ENCODE measurements around the gene MORN1. TPM values are rescaled to one million over a fixed set of nuclear protein-coding genes. Genes with fewer than 3 reads are reported as not detected.

MORN1 gene
- total RNA-seq: 19.0 TPM

DNA sequence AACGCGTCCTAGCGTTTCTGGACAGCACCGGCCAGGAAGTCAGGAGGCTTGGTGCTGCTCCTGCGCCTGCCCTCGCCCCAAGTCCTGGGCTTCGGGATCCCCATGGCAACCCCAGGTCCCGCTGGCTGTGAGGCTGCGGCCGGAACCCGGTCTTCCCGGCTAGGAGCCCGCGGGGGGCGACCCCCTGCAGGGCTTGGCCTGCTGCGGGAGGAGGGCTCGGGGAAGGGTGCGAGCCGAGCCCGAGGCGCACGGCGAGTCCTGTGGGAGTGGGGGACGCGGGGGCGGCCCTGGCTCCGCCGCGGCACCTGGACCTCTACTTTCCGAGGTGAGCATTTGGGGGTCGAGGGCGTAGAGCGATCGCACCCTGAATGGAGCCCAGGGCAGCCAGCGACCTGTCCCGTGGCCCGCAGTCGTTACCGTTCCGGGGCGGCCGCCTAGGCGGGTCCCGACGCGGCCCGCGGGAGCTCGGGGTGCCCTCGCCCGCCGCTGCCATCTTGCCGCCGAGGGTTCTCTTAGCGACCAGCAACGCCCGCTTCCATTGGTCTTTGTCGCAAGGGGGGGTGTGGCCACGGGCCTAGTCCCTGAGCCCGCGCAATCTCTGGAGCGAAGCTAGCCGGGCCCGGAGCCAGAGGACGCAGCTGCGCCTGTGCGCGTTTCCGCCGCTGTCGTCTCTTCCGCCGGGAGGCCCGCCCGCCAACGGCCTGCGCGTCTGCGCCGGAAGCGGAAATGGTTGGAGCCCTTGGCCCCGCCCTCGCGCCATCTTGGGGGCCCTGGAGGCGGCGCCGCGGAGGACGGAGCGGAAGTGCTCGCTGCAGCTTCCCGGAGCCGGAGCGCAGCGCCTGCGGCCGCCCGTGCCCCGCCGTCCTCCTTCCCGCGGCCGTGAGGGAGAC lies at the start of gene MORN1, which contains the start of gene RER1:
TSS of gene MORN1 (minus strand) at position 514 of the 890 bp plus-strand sequence. CDS start at position 493, 21 bp downstream.
TSS of gene RER1 (plus strand) at position 801 of the 890 bp plus-strand sequence. CDS start 3,950 bp downstream, outside the sequence.
- peak; percentile 99 for DNase-seq (ENCODE audit: low spot score)

DNA sequence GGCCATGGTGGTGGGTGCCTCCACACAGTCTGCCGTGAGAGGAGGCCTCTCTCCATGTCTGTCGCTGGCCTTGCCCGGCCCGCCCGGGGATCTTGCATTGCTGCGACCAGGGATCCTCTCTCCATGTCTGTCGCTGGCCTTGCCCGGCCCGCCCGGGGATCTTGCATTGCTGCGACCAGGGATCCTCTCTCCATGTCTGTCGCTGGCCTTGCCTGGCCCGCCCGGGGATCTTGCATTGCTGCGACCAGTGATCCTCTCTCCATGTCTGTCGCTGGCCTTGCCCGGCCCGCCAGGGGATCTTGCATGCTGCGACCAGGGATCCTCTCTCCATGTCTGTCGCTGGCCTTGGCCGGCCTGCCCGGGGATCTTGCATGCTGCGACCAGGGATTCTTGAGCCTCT lies 49.0 kb upstream of the MORN1 start:
- DNase-seq (ENCODE audit: low spot score): peak; percentile 61

DNA sequence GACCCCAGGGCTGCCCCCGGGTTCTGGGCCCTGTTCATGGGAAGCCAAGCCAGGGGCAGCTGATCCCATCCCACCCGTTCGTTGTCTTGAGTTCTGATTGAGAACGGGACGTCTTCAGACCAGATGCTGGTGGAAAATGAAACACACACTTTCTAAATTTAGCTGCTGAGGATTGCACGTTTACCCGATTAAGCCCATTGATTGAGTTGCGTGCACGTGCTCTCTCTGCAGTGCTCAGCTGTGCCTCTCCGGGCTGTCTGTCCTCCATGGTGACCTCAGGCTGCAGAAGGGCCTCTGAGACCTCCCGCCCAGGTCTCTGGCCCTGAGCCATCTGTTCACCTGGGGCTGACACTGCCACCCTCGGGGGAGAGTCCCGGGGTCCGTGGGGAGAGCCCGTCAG lies 48.0 kb upstream of the MORN1 start:
- no peak for DNase-seq (ENCODE audit: low spot score)

DNA sequence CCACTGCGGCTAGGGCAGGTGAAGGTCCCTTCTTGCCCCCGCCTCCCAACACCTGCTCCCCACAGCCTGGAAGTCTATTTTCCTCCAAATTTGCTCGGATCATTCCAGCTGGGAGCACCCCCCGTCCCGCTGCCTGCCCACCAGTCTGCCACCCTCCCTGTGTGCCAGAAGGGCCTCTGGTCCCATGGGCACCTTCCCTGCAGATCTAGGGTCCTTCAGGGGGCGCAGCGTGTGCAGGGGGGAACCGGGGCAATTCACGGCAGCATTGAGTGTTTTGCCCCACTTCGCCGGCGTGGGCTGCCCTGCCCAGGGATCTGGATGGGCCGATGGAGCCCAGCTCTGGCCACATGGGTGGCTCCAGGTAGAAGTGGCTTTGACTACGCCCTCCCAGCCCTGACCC lies 47.3 kb upstream of the MORN1 start:
- no peak for DNase-seq (ENCODE audit: low spot score)

DNA sequence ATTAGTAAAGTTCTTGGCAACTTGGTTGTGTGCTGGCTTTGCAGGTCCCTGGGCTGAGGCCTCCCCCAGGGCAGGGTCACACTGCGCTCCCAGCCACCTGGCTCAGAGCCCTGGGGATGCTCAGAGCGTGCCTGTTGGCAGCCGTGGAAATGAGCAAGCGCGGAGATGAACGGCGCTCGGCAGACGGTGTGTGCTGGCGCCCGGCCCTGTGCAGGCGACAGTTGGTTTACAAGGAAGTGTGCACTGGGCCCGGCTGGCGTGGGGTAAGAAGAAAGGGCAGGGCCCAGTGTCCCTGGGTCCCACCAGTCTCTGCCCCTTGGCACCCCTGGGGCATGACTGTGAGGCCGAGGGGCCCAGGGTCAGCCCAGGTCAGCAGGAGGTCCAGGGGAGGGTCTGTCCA lies 46.7 kb upstream of the MORN1 start:
- no peak for DNase-seq (ENCODE audit: low spot score)

DNA sequence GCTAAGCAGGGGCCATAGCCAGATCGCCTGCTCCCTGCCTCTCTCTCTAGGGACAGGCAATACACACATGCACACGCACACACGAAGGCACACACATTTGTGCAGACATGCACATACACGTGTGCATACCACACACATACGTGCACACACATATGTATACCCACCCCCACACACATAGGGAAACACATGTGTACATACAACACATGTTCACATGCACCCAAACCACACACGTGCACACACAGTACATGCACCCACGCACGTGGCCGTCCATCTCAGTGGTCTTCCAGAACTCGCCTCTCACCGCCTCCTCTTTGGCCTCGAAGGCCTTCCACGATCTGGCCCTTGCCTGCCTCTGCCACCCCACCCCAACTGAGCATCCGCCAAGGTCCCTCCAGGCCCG lies 46.3 kb upstream of the MORN1 start:
- no peak for DNase-seq (ENCODE audit: low spot score)

DNA sequence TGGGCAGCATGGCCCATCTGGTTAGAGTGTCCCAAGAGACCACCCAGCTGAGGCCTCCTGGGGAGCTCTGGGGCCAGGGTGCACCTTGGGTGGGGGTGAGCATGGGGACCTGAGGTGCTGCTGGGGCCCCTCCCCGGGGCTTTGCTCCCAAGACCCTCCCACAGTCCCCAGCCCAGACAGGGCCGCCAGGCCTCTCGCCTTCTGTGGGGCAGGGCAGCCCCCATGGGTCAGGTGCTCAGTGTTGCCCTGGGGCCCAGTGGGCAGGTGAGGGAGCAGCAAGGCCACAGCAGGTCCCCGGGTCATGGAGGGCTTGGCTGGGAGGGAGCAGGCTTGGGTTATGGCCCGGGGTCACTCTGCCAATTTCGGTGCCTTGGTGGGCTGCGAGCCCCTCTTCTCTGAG lies 45.5 kb upstream of the MORN1 start:
- DNase-seq (ENCODE audit: low spot score): no peak

DNA sequence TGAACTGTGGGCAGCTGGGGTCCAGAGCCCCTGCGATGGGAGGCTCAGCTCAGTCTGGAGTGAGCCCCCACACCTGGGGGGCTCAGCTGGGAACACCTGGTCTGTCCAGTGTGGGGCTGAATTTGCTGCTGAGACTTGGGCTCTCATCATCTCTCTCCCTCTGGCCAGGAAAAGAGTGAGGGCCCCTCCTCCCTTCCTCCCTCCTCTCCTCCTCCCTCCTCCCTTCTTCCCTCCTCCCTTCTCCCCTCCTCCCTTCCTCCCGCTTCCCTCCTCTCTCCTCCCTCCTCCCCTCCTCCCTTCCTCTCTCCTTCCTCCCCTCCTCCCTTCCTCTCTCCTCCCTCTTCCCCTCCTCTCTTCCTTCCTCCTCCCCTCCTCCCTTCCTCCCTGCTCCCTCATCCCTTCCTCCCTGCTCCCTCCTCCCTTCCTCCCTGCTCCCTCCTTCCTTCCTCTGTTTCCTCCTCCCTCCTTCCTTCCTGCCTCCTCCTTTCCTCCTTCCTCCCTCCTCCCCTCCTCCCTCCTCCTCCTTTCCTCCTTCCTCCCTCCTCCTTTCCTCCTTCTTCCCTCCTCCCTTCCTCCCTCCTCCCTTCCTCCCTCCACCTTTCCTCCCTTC lies 44.5 kb upstream of the MORN1 start:
- DNase-seq (ENCODE audit: low spot score): no peak

DNA sequence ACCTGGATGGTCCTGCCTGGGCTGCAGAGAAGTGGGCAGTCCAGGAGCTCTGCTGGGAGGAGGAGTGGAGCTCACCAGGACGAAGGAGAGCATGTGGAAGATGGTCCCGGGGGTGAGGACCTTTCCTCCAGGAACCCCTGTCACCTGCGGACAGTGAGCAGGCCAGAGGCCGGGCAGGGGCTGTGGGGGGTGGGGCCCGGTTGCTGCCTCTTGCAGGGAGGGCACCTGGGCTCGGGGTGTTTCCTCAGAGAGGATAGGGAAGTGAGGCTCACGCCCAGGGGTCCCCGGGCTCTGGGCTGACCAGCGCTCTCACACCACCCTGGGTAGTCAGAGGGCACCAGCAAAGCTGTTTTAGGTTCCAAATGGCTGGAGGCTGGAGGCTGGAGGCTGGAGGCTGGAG lies 43.7 kb upstream of the MORN1 start:
- no peak for DNase-seq (ENCODE audit: low spot score)

DNA sequence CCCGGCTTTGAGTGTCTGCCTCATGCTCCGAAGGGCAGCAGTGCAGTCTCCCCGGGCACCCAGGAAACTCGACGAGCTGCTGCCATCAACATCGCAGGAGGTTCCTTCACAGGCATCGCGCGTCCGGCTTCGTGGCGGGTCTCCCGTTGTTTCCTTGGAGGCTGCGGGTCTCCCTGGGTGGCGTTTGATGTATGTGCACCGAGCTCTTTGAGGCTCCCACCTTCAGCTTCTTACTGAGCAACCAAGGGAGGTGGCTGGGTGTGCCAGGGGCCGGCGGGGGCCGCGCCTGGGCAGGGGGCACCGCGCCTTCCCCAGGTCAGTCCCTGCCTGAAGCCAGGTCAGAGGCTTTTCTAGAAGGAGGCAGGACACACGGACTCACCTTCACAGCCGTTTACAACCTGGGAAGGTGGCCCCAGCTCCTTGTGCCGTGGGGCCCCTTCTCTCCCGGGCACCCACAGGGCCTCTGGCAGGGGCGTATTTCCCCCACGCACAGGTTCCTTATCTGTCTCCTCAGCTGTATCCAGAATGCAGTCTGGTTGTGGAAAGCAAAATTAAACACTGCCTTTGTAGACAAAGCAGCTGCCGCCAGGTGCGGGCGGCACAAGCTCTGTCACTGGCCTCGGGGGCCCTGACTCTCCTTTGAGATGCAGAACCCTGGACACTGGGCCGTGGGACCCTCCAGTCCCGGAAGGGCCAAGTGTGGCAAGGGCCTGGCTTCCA lies 42.7 kb upstream of the MORN1 start:
- DNase-seq (ENCODE audit: low spot score): no peak

DNA sequence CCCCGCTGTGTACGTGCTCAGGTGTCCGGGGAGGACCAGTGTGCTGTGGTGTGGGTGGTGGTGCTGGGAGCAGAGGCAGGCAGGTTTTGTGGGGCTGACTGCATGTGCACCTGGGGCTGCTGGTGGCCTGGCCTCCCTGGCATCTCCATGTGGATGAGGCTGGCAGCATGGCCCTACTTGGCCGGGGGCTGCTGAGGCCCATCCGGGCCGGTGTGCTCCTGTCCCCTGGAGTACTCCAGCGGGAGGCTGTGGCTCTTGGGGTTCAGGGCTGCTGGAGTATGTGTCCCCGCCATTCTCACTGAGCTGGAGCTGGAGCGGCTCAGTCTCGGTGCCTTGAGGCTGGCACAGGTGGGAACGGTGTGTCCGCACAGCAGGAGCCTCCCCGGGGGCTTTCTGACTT lies 41.8 kb upstream of the MORN1 start:
- no peak for DNase-seq (ENCODE audit: low spot score)

DNA sequence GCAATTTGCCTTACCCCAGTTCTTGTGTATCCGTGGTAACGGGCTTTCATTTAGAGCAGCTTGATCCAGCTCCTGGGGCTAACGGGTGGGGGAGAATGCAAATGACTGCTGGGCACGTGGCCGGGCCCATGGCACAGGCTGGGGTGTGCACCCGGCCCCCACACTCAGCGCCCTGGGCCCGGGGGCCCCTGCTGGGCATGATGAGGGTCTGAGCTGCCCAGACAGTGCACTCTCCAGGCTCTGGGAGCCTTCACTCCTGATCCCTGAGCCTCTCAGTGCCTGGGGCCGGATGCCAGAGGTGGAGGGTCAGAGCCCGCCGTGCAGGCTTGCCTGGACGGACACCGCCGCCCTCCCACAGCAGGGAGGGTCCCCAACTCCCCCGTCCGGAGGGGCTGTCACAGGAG lies 41.1 kb upstream of the MORN1 start:
- no peak for DNase-seq (ENCODE audit: low spot score)

DNA sequence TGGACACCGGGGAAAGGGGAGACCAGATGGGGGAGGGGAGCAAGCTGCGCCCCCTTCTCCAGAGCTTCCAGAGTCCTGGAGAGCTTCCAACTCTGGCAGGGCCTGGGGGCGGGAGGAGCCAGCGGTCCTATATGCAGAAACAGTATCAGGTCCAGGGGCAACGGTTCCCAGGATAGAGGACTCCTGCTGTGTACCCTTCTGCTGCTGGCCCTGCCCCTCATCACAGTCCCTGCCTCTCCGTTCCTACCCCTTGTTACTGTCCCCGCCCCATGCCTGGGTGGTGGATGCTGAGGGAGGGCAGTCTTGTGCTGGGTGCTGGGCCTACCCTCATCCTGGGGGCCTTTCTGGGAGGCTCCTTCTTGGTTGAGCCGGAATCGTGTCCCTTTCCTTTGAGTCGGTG lies 40.2 kb upstream of the MORN1 start:
- DNase-seq (ENCODE audit: low spot score): no peak

DNA sequence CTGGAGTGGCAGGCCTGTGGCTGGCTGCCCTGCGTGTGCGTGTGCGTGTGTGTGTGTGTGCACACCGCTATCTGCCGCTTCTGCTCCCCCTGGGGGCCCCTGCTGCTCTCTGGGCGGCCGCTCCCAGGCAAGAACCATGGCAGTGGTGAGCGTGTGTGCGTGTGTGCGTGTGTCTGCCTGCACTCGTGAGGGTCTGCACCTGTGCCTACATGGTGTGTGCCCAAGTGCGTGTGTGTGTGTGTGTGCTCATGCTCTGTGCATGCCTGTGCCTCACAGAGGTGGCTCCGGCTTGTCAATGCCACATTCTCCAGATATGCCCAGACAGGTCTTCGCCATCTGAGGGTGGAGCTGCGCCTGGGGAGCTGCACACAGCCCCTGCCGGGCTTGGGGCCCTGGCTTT lies 39.7 kb upstream of the MORN1 start:
- DNase-seq (ENCODE audit: low spot score): peak; percentile 75

DNA sequence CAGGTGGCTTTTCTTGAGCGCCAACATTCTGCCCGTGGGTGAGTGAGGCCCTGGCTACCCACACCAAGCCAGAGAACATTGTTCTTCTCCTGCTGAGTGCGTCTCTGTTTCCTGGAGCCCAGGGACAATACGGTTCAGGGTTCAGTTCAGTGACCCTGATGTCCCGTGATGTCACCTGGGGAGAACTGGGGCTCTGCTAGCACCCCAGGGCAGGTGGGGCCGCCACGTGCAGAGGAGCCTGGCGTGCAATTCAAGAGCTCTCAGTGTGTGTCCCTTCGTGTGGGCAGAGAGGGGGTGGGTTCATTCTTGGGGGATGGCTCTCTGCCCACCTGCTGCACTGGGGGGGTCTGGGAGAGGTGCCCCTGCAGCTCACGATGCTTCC lies 39.2 kb upstream of the MORN1 start:
- no peak for DNase-seq (ENCODE audit: low spot score)

DNA sequence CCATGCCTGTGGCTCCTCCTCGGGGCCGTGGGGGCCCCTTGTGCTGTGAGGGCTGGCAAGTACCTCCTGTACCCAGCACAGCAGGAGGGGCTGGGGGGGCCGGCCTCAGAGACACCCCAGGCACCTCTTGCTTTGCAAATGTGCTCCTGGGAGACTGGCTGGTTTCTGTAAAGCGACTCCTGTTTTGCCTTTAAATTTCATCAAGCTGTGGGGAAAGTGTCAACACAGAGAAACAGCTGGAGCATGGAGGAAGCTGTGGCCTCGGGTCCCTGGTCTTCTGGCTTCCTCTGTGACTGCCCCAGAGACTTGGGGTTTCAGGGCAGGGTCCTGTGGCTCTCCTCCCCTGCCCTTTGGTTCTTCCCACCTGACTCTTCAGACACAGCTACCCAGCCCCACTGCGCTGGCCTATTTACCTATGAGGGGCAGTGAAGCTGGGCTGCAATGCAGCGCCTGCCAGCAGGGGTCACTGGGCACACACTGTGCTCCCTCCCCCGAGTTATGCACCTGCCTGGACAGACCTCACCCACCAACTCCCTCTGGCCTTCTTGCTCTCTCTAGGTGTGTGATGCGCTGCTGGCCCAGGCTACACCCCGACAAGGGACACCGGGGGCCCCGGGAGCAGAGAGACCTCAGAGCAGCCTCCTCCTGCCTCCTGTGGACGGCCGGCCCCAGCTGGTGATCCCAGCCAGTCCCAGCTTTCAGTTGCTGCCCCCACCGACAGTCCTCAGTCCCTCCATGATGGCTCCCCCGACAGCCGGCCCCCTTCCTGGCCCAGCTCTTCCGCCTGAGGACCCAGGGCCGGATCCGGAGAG lies 38.6 kb upstream of the MORN1 start:
- no peak for DNase-seq (ENCODE audit: low spot score)

DNA sequence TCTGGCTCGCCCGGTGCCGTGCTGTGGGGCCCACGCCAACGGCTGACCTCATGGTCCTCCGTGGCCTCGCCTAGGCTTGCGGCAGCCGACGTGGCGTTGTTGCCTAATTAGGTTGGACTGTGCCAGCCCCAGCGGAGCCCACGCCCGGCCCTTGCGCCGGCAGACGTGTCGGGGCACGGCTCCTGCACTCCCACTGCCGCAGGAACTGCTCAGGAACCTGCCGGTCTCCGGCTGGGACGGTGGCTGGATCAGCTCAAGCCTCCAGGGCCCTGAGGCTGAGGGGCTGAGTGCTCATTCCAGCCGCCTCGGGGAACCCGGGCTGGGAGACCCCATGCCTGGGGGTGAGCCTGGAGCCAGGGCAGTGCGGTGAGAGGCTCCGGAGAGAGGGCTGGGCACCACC lies 37.1 kb upstream of the MORN1 start:
- peak; percentile 69 for DNase-seq (ENCODE audit: low spot score)

DNA sequence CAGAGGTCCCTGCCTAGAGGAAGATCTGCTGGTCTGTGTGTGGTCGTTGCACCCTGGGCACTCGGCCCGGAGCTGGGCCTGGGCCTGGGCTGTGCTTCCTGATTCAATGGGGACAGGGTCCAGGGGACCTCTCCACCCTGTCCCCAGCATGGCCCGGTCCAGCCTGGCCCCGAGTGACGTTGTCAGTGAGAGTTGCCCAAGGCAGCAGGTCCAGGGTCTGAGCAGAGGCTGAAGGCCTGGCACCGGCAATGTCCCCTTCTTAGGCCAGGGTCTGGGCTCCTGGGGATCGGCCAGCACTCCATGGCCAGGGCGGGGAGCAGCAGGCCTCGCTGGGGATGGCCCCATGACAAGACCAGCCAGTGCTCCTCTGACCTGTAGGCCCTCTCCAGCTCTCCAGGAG lies 36.6 kb upstream of the MORN1 start:
- DNase-seq (ENCODE audit: low spot score): no peak

DNA sequence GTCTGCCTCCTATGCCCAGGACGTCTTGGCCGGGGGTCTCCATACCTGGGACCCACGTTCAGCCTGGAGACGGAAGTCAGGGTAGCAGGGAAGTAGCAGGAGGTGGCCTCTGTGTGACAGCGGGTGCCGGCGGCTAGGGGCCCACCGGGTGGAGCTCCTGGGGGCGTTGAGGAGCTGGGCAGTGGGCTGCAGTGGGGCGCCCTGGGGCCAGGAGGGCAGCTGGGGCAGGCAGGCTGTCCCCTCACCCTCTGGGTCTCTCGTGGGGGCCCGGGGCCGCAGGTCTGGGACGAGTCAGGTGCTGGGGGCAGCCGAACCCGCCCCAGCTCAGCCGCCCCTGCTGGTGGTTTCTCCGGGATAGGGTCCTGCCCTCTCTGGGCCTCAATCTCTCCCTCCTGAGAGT lies 35.7 kb upstream of the MORN1 start:
- no peak for DNase-seq (ENCODE audit: low spot score)

DNA sequence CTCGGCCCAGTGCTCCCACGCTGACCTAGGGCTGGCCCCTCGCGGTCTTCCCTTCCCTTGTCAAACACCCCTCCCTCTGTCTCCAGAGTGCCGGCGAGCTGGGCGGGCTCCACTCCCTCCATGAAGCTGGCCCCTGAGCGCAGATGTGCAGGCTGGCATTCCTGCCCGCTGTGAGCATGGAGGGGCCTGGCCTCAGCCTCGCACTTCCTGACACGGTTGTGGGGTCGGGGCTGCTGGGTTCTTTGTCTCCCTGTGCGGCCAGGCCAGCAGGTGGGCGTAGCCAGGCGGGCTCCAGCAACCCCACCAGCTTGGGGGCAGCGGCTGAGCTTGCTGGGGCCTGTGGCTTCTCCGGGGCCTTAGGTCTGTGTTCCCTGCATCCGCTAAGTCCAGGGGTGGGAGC lies 35.2 kb upstream of the MORN1 start:
- no peak for DNase-seq (ENCODE audit: low spot score)

DNA sequence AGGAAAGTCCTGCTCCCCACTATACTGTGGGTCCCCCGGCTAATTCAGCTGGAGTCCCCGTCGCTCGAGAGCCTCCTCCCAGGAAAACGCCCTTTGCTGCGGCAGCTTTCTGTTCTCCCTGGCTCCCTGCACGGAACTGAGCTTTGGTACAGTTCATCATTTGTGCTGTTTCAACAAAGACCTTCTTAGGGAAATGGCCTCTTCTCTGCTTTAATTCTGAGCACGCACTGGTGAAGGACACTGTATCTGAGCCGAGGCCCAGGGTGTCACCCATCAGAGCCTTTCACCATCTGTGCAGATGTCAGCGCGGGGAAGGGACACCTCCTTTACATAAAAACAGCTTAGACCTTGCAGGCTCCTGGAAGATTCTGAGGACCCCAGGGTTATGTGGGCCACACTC lies 34.5 kb upstream of the MORN1 start:
- no peak for DNase-seq (ENCODE audit: low spot score)

DNA sequence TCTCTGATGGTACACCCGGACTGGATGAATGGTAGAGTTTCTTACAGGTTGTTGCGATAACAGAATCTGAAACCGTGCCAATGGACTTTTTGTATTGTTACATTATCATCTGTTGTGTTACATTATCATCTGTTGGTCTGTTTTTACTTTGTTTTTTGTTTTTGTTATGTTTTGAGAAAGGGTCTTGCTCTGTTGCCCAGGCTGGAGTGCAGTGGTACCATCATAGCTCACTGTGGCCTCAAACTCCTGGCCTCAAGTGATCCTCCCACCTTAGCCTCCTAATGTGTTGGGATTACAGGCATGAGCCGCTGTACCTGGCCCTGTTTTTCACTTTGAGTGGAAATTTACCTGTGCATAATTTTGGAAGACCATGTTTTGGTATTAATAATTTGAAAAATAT lies 31.2 kb upstream of the MORN1 start:
- no peak for DNase-seq (ENCODE audit: low spot score)

All from ureter (tissue), 1 donor.